K562 (cell line): ENCODE data around the gene ACOT13. TPM values are rescaled to one million over a fixed set of nuclear protein-coding genes. Genes with fewer than 3 reads are reported as not detected.

Experiments
- ATAC-seq: fragments of 200-7000 bp; cut with Tn5 transposase; 3 replicates; pipeline ENCODE4 v1.9.1; 2020; ENCODE audit warnings: moderate library complexity
- BruUV-seq: library from RNA; stranded (reverse); fragments of 400-500 nt; replicated peaks from 2 replicates; lab custom pipeline; 2021; lab: Mats Ljungman, UMichigan
- CTCF ChIA-PET: fragments of 300-600 bp; formaldehyde crosslinking; extraction: SDS; loops from one replicate; lab custom pipeline; 2021; ENCODE audit warnings: low intra/inter-chr PET ratio; lab: Yijun Ruan, JAX
- POLR2A ChIA-PET: fragments of 300-600, 350-650 bp; sonication (Branson Sonifier 250); formaldehyde crosslinking; extraction: SDS; loops from one replicate; lab custom pipeline; 2021; ENCODE audit warnings: antibody characterized with exemption, inconsistent platforms; lab: Yijun Ruan, JAX
- DNase-seq, 4 experiments: peaks; one replicate each; pipeline versions ENCODE4 v3.0.0 to v3.0.0-alpha.2; 2011 to 2018; ENCODE audit warnings: low spot score in 3 of 4, mixed read lengths in 3 of 4; ENCODE audit errors: extremely low read depth in 1 of 4
- FAIRE-seq: peaks from 2 replicates; lab custom pipeline; 2011; peaks lifted over from hg19 to GRCh38; lab: Jason Lieb, UNC
- H2AFZ ChIP-seq: 2 replicates; pipeline ENCODE4 v1.6.0; 2011; ENCODE audit warnings: low read depth, low read length, control low read depth, inconsistent platforms
- H3K27ac ChIP-seq: fragments of 200-600 bp; 3 replicates; pipeline ENCODE4 v1.8.0; 2011; ENCODE audit warnings: low read depth, mild to moderate bottlenecking, control low read depth, inconsistent platforms, low read length, moderate library complexity, mixed read lengths; ENCODE audit errors: extremely low read depth
- H3K27me3 ChIP-seq, 2 experiments: fragments of 300-600 bp in 1 of 2; 2 replicates in 1 of 2; 3 replicates in 1 of 2; pipeline versions ENCODE4 v1.6.0 to v1.8.0; 2011; ENCODE audit warnings: inconsistent platforms in 2 of 2, low read length in 2 of 2, mild to moderate bottlenecking in 1 of 2, mixed read lengths in 1 of 2, moderate library complexity in 1 of 2; ENCODE audit not compliant: control insufficient read depth in 2 of 2, insufficient read depth in 2 of 2
- H3K36me3 ChIP-seq: fragments of 300-600 bp; 3 replicates; pipeline ENCODE4 v1.8.0; 2011; ENCODE audit warnings: mild to moderate bottlenecking, low read length, inconsistent platforms; ENCODE audit not compliant: control insufficient read depth, insufficient read depth
- H3K4me1 ChIP-seq, 2 experiments: fragments of 200-600 bp in 1 of 2; replicated peaks in 1 of 2; 2 replicates in 1 of 2; 3 replicates in 1 of 2; pipeline versions ENCODE4 v1.5.1 to v1.8.0; 2011; ENCODE audit warnings: inconsistent platforms in 2 of 2, low read length in 2 of 2, mild to moderate bottlenecking in 1 of 2, mixed read lengths in 1 of 2, moderate library complexity in 1 of 2; ENCODE audit not compliant: control insufficient read depth in 2 of 2, insufficient read depth in 2 of 2
- H3K4me2 ChIP-seq: 2 replicates; pipeline ENCODE4 v1.6.1; 2011; ENCODE audit warnings: low read length, control low read depth, inconsistent platforms, mixed read lengths; ENCODE audit not compliant: insufficient read depth
- H3K4me3 ChIP-seq: fragments of 200-600 bp; sonication (generic), shearing (Covaris generic); 2 replicates; pipeline ENCODE4 v1.5.1; 2016; ENCODE audit warnings: control low read depth, inconsistent platforms
- H3K79me2 ChIP-seq: fragments of 200-600 bp; 3 replicates; pipeline ENCODE4 v1.8.0; 2011; ENCODE audit warnings: low read length, inconsistent platforms; ENCODE audit not compliant: control insufficient read depth, insufficient read depth
- H3K9ac ChIP-seq, 2 experiments: 2 replicates each; pipeline versions ENCODE4 v1.6.0 to v1.6.1; 2011; ENCODE audit warnings: low read depth in 2 of 2, low read length in 2 of 2, control low read depth in 1 of 2, inconsistent platforms in 1 of 2, mild to moderate bottlenecking in 1 of 2, mixed read lengths in 1 of 2; ENCODE audit not compliant: insufficient read depth in 1 of 2
- H3K9me1 ChIP-seq: one replicate; pipeline ENCODE4 v1.6.0; 2011; ENCODE audit warnings: inconsistent platforms, mild to moderate bottlenecking, low read length, moderate library complexity; ENCODE audit not compliant: control insufficient read depth, insufficient read depth
- H3K9me3 ChIP-seq: replicated peaks from 2 replicates; pipeline ENCODE4 v1.5.1; 2011; ENCODE audit warnings: low read depth, low read length, inconsistent platforms; ENCODE audit not compliant: control insufficient read depth, insufficient read depth
- H4K20me1 ChIP-seq: replicated peaks from 2 replicates; pipeline ENCODE4 v1.6.1; 2011; ENCODE audit warnings: low read length, inconsistent platforms, mixed read lengths; ENCODE audit not compliant: control insufficient read depth, insufficient read depth
- FIP1L1 ChIP-seq: fragments of 200-400 bp; formaldehyde crosslinking; IDR thresholded peaks from 2 replicates; pipeline ENCODE4 v1.6.1; 2018; ENCODE audit warnings: mild to moderate bottlenecking, low read depth, low read length; ENCODE audit not compliant: poor library complexity, severe bottlenecking
- GATAD2B ChIP-seq: fragments of 450-650 bp; IDR thresholded peaks from 2 replicates; pipeline ENCODE4 v1.6.1; 2017; ENCODE audit warnings: mild to moderate bottlenecking, borderline replicate concordance
- HIVEP1 ChIP-seq: fragments of 250-450 bp; sonication (Bioruptor Pico); IDR thresholded peaks from 2 replicates; pipeline ENCODE4 v1.4.0; 2020; ENCODE audit warnings: mild to moderate bottlenecking
- HLTF ChIP-seq: fragments of 450-650 bp; IDR thresholded peaks from 2 replicates; pipeline ENCODE4 v1.6.1; 2016
- MCM3 ChIP-seq: fragments of 450-650 bp; IDR thresholded peaks from 2 replicates; pipeline ENCODE4 v1.6.1; 2016
- MECOM ChIP-seq: fragments of 250-450 bp; sonication (Bioruptor Pico); IDR thresholded peaks from 2 replicates; pipeline ENCODE4 v1.8.0; 2022; ENCODE audit warnings: inconsistent platforms
- NCOA2 ChIP-seq, 2 experiments: fragments of 450-650 bp; IDR thresholded peaks; 2 replicates each; pipeline ENCODE4 v1.6.1; 2018; ENCODE audit warnings: mild to moderate bottlenecking in 2 of 2, moderate library complexity in 1 of 2; ENCODE audit not compliant: partially characterized antibody in 2 of 2
- PML ChIP-seq: IDR thresholded peaks from 2 replicates; pipeline ENCODE4 v1.6.1; 2012; ENCODE audit warnings: low read length, inconsistent platforms
- RNF219 ChIP-seq: fragments of 250-450 bp; sonication (Bioruptor Pico); IDR thresholded peaks from 2 replicates; pipeline ENCODE4 v1.5.0; 2022; ENCODE audit warnings: mild to moderate bottlenecking
- SAFB2 ChIP-seq: fragments of 200-400 bp; formaldehyde crosslinking; IDR thresholded peaks from 2 replicates; pipeline ENCODE4 v1.6.1; 2018; ENCODE audit warnings: borderline replicate concordance, low read length, low read depth, moderate library complexity; ENCODE audit not compliant: severe bottlenecking
- SMARCB1 ChIP-seq: IDR thresholded peaks from 2 replicates; pipeline ENCODE4 v1.6.1; 2011; ENCODE audit warnings: improper control_type of control experiment, low read depth; ENCODE audit not compliant: insufficient read length
- SRSF7 ChIP-seq: fragments of 200-400 bp; formaldehyde crosslinking; optimal IDR thresholded peaks from 2 replicates; pipeline ENCODE3; 2017; ENCODE audit warnings: mild to moderate bottlenecking, low read depth, low read length
- ZFP1 ChIP-seq: fragments of 450-650 bp; formaldehyde crosslinking; IDR thresholded peaks from 2 replicates; pipeline ENCODE4 v1.4.0; 2020; ENCODE audit warnings: mild to moderate bottlenecking, mixed read lengths
- ZKSCAN3 ChIP-seq: fragments of 250-450 bp; sonication (Bioruptor Pico); IDR thresholded peaks from 2 replicates; pipeline ENCODE4 v1.4.0; 2020
- ZNF592 ChIP-seq: fragments of 450-650 bp; IDR thresholded peaks from 2 replicates; pipeline ENCODE4 v1.6.1; 2017; ENCODE audit warnings: antibody characterized with exemption, mild to moderate bottlenecking
- WGBS: fragments of 100-300 bp; shearing (Covaris generic); methylation state at CpG from one replicate; pipeline ENCODE4 v1.1.6; 2016; ENCODE audit warnings: low coverage, mixed read lengths; ENCODE audit not compliant: insufficient coverage; ENCODE audit errors: missing lambda C conversion rate; 5-methylcytosine and 5-hydroxymethylcytosine counted together
- in situ Hi-C: fragments of 300-500 bp; cut with MboI; formaldehyde crosslinking; loops from 4 replicates; pipeline ENCODE4 v1.15.0; 2018; ENCODE audit warnings: inconsistent platforms, mixed read lengths
- intact Hi-C: fragments of 100-400 bp; cut with micrococcal nuclease; formaldehyde crosslinking; loops from 2 replicates; pipeline ENCODE4 v1.14.2; 2022
- polyA plus RNA-seq, 8 experiments: library from polyadenylated mRNA; depleted of rRNA in 4 of 8; stranded (reverse) in 5 of 8; unstranded in 3 of 8; fragments of >200 nt; fragmentation: Nextera tagmentation in 2 of 8; fragmentation: Illumina TruSeq in 1 of 8; extraction: Ambion mirVana in 2 of 8; extraction: Trizol in 1 of 8; gene quantifications; 2 replicates each; pipeline versions ENCODE4 v1.2.1 to v1.2.3, GENCODE V29; 2011 to 2014; ENCODE audit warnings: inconsistent platforms in 1 of 8, missing spikeins in 1 of 8
- total RNA-seq, 7 experiments: library from RNA; depleted of rRNA in 6 of 7; stranded (reverse); fragments of >200 nt in 6 of 7; fragmentation: Illumina TruSeq in 2 of 7; extraction: Trizol in 2 of 7; gene quantifications; 2 replicates each; pipeline versions ENCODE4 v1.2.1 to v1.2.3, GENCODE V29; 2011 to 2021; ENCODE audit warnings: low replicate concordance in 1 of 7

Gene ACOT13
- total and polyA plus RNA-seq, 9 of the 15 experiments (the other 6 are each of a cell fraction or from before 2014, with no cell fraction given) = 14.1 to 129 (median 65.7) TPM

GRCh38 chr6:24753545-24753944 lies 86.7 kb downstream of the ACOT13 start:
- no peaks in the 10 kb centered on the region for H3K36me3 ChIP-seq
- no peaks in the 10 kb centered on the region for H3K9me1 ChIP-seq
- no peak overlapping the region for H3K9ac ChIP-seq
- no TSS peak for BruUV-seq
- TF ChIP-seq HIVEP1 (no peak), MCM3 (no peak), MECOM (CRISPR knock-in tag) (no peak), PML (no peak), RNF219 (CRISPR knock-in tag) (no peak), ZFP1 (CRISPR knock-in tag) (no peak), FIP1L1 (no peak), GATAD2B (no peak), SAFB2 (no peak), HLTF (no peak), SRSF7 (no peak), ZKSCAN3 (CRISPR knock-in tag) (no peak), SMARCB1 (no peak), NCOA2 (IDR thresholded peaks at IDR 0.05; ENCODE audit: partially characterized antibody in 2 of 2) (no peak), ZNF592 (no peak)
- no peak overlapping the region for H3K27ac ChIP-seq
- in situ Hi-C loops = no loop called here
- no peak overlapping the region for H3K4me3 ChIP-seq
- H4K20me1 ChIP-seq = no peaks in the 10 kb centered on the region
- no peaks in the 10 kb centered on the region for H3K79me2 ChIP-seq
- ATAC-seq = no peak
- intact Hi-C loops = no loop called here
- FAIRE-seq = no peak
- H3K4me1 ChIP-seq = peaks cover 0 to 17% of the 10 kb centered on the region in 2 experiments; a peak in 3 of 5 replicates
- no peak for DNase-seq
- no peaks in the 10 kb centered on the region; the same call in none of the 2 replicates for H3K9me3 ChIP-seq
- POLR2A ChIA-PET = interaction anchor here (0.7 to 1.4 kb wide), 6 partner anchors 10 to 1277 kb away, joined by 3 read pairs; partner anchors contain the start of gene GMNN
- H3K27me3 ChIP-seq = 0 out of 5 replicates have a peak, but pooled peaks cover 0 to 4% of the 10 kb centered on the region in 2 experiments
- CTCF ChIA-PET = no interaction called here
- WGBS = 4% methylated on average over 2 of the region's 2 CpGs
- H2AFZ ChIP-seq = no peak overlapping the region
- H3K4me2 ChIP-seq = no peak overlapping the region
